Osteoblast (primary cell): Measurements from ENCODE around the gene ITIH3. TPM values are rescaled to one million over a fixed set of nuclear protein-coding genes. Genes with fewer than 3 reads are reported as not detected.

ENCODE experiments used
- DNase-seq: peaks from one replicate; pipeline ENCODE4 v3.0.0; 2011; ENCODE audit warnings: low spot score, mixed read lengths; ENCODE audit not compliant: insufficient read length; ENCODE audit errors: missing footprints
- H2AFZ ChIP-seq: 2 replicates; pipeline ENCODE4 v1.6.0; 2011; ENCODE audit warnings: mild to moderate bottlenecking, low read length
- H3K27ac ChIP-seq: 2 replicates; pipeline ENCODE4 v1.5.1; 2011; ENCODE audit warnings: mild to moderate bottlenecking, low read depth, low read length, moderate library complexity
- H3K27me3 ChIP-seq: 2 replicates; pipeline ENCODE4 v1.6.0; 2012; ENCODE audit warnings: mild to moderate bottlenecking, control low read depth, inconsistent platforms, low read length, moderate library complexity; ENCODE audit not compliant: insufficient read depth
- H3K36me3 ChIP-seq: 2 replicates; pipeline ENCODE4 v1.5.1; 2011; ENCODE audit warnings: mild to moderate bottlenecking, low read length, control low read depth, moderate library complexity; ENCODE audit not compliant: insufficient read depth
- H3K4me1 ChIP-seq: 2 replicates; pipeline ENCODE4 v1.5.1; 2011; ENCODE audit warnings: mild to moderate bottlenecking, low read length, control low read depth, moderate library complexity; ENCODE audit not compliant: insufficient read depth
- H3K4me2 ChIP-seq: 2 replicates; pipeline ENCODE4 v1.6.0; 2011; ENCODE audit warnings: mild to moderate bottlenecking, low read length; ENCODE audit not compliant: insufficient read depth
- H3K4me3 ChIP-seq: fragments of 200-600 bp; sonication (generic); 3 replicates; pipeline ENCODE4 v1.5.1; 2012; ENCODE audit warnings: mild to moderate bottlenecking, low read length, inconsistent platforms; ENCODE audit not compliant: insufficient read depth
- H3K79me2 ChIP-seq: 2 replicates; pipeline ENCODE4 v1.6.0; 2012; ENCODE audit warnings: mild to moderate bottlenecking, low read length, control low read depth, inconsistent platforms; ENCODE audit not compliant: insufficient read depth
- H3K9me3 ChIP-seq: 2 replicates; pipeline ENCODE4 v1.5.1; 2011; ENCODE audit warnings: low read depth, low read length, control low read depth
- H4K20me1 ChIP-seq: 2 replicates; pipeline ENCODE4 v1.6.0; 2012; ENCODE audit warnings: mild to moderate bottlenecking, low read length, control low read depth; ENCODE audit not compliant: insufficient read depth
- total RNA-seq: library from RNA; depleted of rRNA; stranded (reverse); fragments of >200 nt; gene quantifications from 2 replicates; pipeline ENCODE4 v1.2.3, GENCODE V29; 2012
- TF ChIP-seq, protein P1 (sequence below): IDR thresholded peaks from 2 replicates; pipeline ENCODE4 v1.5.1; 2011; ENCODE audit warnings: mild to moderate bottlenecking, low read depth, low read length, moderate library complexity; ENCODE audit errors: extremely low read depth

ITIH3 gene
- total RNA-seq, 1 donor: under 0.01 TPM

DNA sequence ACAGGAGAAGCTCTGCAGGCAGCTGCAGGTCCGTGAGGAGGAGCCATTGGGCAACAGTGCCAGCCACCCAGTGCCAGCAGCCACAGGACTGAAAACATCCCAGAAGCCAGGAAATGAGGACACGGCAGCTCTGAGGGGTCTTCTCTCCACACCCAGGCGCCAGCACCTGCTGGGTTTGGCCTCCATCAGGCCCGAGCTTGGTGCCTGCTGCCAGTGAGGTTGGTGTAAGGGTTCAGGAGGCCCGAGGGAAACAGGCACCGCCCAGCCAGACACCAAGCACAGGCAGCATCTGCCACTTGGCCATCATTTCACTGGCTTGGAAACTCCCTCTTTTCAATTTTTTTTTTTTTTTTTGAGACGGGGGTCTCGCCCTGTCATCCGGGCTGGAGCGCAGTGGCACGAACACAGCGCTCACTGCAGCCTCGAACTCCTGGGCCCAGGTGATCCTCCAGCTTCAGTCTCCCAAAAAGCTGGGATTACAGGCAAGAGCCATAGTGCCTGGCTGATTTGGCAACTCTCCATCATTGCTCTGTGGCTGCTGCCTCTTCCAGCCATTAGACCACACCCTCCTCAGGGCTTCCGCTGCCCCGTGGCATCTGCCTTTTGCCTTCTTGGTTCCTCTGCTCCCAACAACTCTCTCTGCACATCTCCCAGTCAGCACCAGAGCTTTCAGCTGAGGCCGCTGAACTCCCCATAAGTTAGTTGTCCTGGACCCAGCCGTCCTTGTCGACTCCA lies 1.5 kb upstream of the ITIH3 start:
- H3K36me3 ChIP-seq: no peaks in the 10 kb centered on the region
- peak; percentile 80 for DNase-seq
- H3K4me3 ChIP-seq: no peak overlapping the region
- TF ChIP-seq, protein P1, sequence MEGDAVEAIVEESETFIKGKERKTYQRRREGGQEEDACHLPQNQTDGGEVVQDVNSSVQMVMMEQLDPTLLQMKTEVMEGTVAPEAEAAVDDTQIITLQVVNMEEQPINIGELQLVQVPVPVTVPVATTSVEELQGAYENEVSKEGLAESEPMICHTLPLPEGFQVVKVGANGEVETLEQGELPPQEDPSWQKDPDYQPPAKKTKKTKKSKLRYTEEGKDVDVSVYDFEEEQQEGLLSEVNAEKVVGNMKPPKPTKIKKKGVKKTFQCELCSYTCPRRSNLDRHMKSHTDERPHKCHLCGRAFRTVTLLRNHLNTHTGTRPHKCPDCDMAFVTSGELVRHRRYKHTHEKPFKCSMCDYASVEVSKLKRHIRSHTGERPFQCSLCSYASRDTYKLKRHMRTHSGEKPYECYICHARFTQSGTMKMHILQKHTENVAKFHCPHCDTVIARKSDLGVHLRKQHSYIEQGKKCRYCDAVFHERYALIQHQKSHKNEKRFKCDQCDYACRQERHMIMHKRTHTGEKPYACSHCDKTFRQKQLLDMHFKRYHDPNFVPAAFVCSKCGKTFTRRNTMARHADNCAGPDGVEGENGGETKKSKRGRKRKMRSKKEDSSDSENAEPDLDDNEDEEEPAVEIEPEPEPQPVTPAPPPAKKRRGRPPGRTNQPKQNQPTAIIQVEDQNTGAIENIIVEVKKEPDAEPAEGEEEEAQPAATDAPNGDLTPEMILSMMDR: no peak
- H3K4me2 ChIP-seq: no peak overlapping the region
- no peaks in the 10 kb centered on the region for H3K4me1 ChIP-seq
- no peak overlapping the region for H3K27ac ChIP-seq
- H3K79me2 ChIP-seq: no peaks in the 10 kb centered on the region
- H4K20me1 ChIP-seq: no peaks in the 10 kb centered on the region
- no peak overlapping the region for H2AFZ ChIP-seq
- no peaks in the 10 kb centered on the region for H3K9me3 ChIP-seq
- peaks cover 5% of the 10 kb centered on the region for H3K27me3 ChIP-seq

GRCh38 chr3:52793702-52794611 lies 639 bp upstream of the ITIH3 start:
- no peaks in the 10 kb centered on the region for H4K20me1 ChIP-seq
- DNase-seq: peak; percentile 81
- H3K36me3 ChIP-seq: no peaks in the 10 kb centered on the region
- H3K9me3 ChIP-seq: no peaks in the 10 kb centered on the region
- TF ChIP-seq, protein P1: no peak
- H3K4me2 ChIP-seq: no peak overlapping the region
- peak overlapping the region; percentile 47 for H2AFZ ChIP-seq
- H3K27me3 ChIP-seq: peaks cover 5% of the 10 kb centered on the region
- H3K4me3 ChIP-seq: no peak overlapping the region
- H3K27ac ChIP-seq: no peak overlapping the region
- H3K4me1 ChIP-seq: no peaks in the 10 kb centered on the region
- no peaks in the 10 kb centered on the region for H3K79me2 ChIP-seq

DNA sequence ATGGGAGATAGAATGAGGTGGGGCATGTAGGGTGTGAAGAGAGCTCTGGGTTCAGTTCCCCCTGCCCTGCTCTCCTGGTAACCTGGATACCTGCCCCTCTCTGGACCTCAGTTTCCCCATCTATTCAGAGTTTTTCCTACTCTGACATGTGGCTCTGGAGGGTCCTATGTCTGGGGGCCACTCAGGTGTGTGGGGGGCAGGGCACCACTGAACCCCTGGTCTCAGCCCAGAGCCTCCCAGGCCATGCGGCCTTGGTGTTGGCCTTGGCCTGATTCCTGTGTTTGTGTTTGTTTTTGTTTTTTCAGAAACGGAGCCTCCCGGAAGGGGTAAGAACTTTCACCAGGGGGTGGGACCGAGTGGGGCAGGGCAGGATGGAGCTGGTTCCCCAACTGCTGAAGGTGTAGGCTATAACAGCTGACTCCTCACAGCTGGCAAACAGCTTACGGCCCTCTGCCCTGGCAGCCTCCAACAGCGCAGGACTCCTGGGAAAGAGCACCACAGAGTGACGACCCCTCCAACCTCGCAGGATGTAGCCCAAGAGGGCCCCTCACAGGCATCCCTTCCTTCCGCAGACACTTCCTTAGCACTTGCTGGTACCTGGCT lies 803 bp downstream of the ITIH3 start:
- peak; percentile 59 for DNase-seq

More for the DNA sequence above, 803 bp downstream of the ITIH3 start:
- H3K4me1 ChIP-seq: no peaks in the 10 kb centered on the region
- no peak overlapping the region for H3K4me3 ChIP-seq
- no peaks in the 10 kb centered on the region for H4K20me1 ChIP-seq
- TF ChIP-seq, protein P1: no peak
- peaks cover 5% of the 10 kb centered on the region for H3K27me3 ChIP-seq
- H3K36me3 ChIP-seq: no peaks in the 10 kb centered on the region
- no peak overlapping the region for H3K27ac ChIP-seq
- no peak overlapping the region for H3K4me2 ChIP-seq
- H3K9me3 ChIP-seq: no peaks in the 10 kb centered on the region
- no peaks in the 10 kb centered on the region for H3K79me2 ChIP-seq
- H2AFZ ChIP-seq: no peak overlapping the region
